ENCODE results near the gene FAM219B.

GRCh38 chr15:74897300-74897701 lies 9.3 kb downstream of the FAM219B start:
- no peak for TF ChIP-seq CTCF (conservative IDR thresholded peaks at IDR 0.05)
- no peak for TF ChIP-seq EZH2 (IDR thresholded peaks at IDR 0.05; ENCODE audit: low read depth)
